ENCODE results near the gene GPR137.

DNA sequence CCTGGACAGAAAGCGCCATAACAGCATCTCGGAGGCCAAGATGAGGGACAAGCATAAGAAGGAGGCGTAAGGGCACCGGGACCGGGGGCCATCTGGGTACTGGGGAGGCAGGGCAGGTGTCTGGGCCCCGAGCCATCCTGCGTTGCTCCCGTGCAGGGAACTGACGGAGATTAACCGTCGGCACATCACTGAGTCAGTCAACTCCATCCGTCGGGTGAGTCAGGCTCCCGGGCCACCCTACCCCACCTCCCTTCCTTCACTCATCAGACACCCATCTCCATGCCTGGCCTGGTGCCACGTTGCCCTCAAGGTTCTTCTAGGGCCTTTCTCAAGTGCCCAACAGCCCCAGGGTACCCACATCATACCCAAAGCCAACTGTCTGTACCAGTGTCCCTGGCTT, 19.3 kb upstream of the GPR137 start:
- TF ChIP-seq CTCF (IDR thresholded peaks at IDR 0.05): no peak
- TF ChIP-seq POLR2A (IDR thresholded peaks at IDR 0.05): no peak
- no peak for TF ChIP-seq POLR2AphosphoS5 (IDR thresholded peaks at IDR 0.05)

Data from transverse colon (tissue), 4 donors.